IMR-90 (cell line): Measurements from ENCODE around the gene USP12. TPM values are rescaled to one million over a fixed set of nuclear protein-coding genes. Genes with fewer than 3 reads are reported as not detected.

ENCODE experiments used
- ATAC-seq: fragments of 200-7000 bp; cut with Tn5 transposase; 2 replicates; pipeline ENCODE4 v1.9.1; 2020; ENCODE audit warnings: low read depth, mild to moderate bottlenecking, moderate library complexity
- BruUV-seq: library from RNA; stranded (reverse); fragments of 400-500 nt; replicated peaks from 2 replicates; lab custom pipeline; 2021; lab: Mats Ljungman, UMichigan
- CTCF ChIA-PET: fragments of 300-600 bp; formaldehyde crosslinking; extraction: SDS; loops from one replicate; lab custom pipeline; 2021; ENCODE audit warnings: antibody characterized with exemption; lab: Yijun Ruan, JAX
- POLR2A ChIA-PET: fragments of 300-600 bp; sonication (Branson Sonifier 250); formaldehyde crosslinking; loops from one replicate; lab custom pipeline; 2022; ENCODE audit warnings: antibody characterized with exemption; ENCODE audit not compliant: unreplicated experiment; lab: Charles Lee
- DNase-seq: peaks from one replicate; pipeline ENCODE4 v3.0.0; 2013
- H2AFZ ChIP-seq: replicated peaks from 2 replicates; pipeline ENCODE3; 2013; ENCODE audit warnings: low read length, mild to moderate bottlenecking; ENCODE audit not compliant: poor library complexity
- H2AK5ac ChIP-seq: 2 replicates; pipeline ENCODE4 v1.6.1; 2013; ENCODE audit warnings: low read depth, low read length, inconsistent platforms
- H2AK9ac ChIP-seq: replicated peaks from 2 replicates; pipeline ENCODE3; 2013; ENCODE audit warnings: mild to moderate bottlenecking, low read depth, low read length, moderate library complexity; ENCODE audit not compliant: poor library complexity
- H2BK120ac ChIP-seq: 2 replicates; pipeline ENCODE4 v1.6.1; 2013; ENCODE audit warnings: low read depth, low read length, inconsistent platforms
- H2BK15ac ChIP-seq: 3 replicates; pipeline ENCODE4 v1.6.1; 2013; ENCODE audit warnings: low read depth, low read length, inconsistent platforms
- H2BK20ac ChIP-seq: 2 replicates; pipeline ENCODE4 v1.6.1; 2013; ENCODE audit warnings: low read depth, mild to moderate bottlenecking, inconsistent platforms, low read length, moderate library complexity
- H2BK5ac ChIP-seq: 2 replicates; pipeline ENCODE4 v1.6.1; 2013; ENCODE audit warnings: mild to moderate bottlenecking, low read depth, low read length, inconsistent platforms; ENCODE audit not compliant: poor library complexity, severe bottlenecking
- H3K14ac ChIP-seq: replicated peaks from 2 replicates; pipeline ENCODE4 v1.6.1; 2013; ENCODE audit warnings: low read depth, low read length, inconsistent platforms
- H3K18ac ChIP-seq: 2 replicates; pipeline ENCODE4 v1.6.1; 2013; ENCODE audit warnings: low read depth, low read length, control low read depth
- H3K23ac ChIP-seq: 2 replicates; pipeline ENCODE4 v1.6.1; 2013; ENCODE audit warnings: low read depth, low read length, inconsistent platforms
- H3K27ac ChIP-seq: 2 replicates; pipeline ENCODE4 v1.5.1; 2013; ENCODE audit warnings: mild to moderate bottlenecking, control low read depth, low read length; ENCODE audit not compliant: insufficient read depth
- H3K27me3 ChIP-seq: 2 replicates; pipeline ENCODE4 v1.6.1; 2013; ENCODE audit warnings: low read length; ENCODE audit not compliant: control insufficient read depth, insufficient read depth
- H3K36me3 ChIP-seq: 2 replicates; pipeline ENCODE4 v1.6.1; 2013; ENCODE audit warnings: low read length, mixed read lengths; ENCODE audit not compliant: control insufficient read depth, insufficient read depth
- H3K4ac ChIP-seq: 2 replicates; pipeline ENCODE4 v1.6.1; 2013; ENCODE audit warnings: low read depth, low read length, inconsistent platforms
- H3K4me1 ChIP-seq: 2 replicates; pipeline ENCODE4 v1.6.1; 2013; ENCODE audit warnings: low read length, mixed read lengths; ENCODE audit not compliant: control insufficient read depth, insufficient read depth
- H3K4me2 ChIP-seq: 2 replicates; pipeline ENCODE4 v1.6.1; 2013; ENCODE audit warnings: low read depth, mild to moderate bottlenecking, control low read depth, low read length, moderate library complexity
- H3K4me3 ChIP-seq: 2 replicates; pipeline ENCODE4 v1.5.1; 2013; ENCODE audit warnings: low read depth, mild to moderate bottlenecking, control low read depth, low read length, moderate library complexity; ENCODE audit not compliant: insufficient read depth
- H3K56ac ChIP-seq: 2 replicates; pipeline ENCODE4 v1.6.1; 2013; ENCODE audit warnings: low read length, inconsistent platforms; ENCODE audit not compliant: insufficient read depth; ENCODE audit errors: extremely low read depth
- H3K79me1 ChIP-seq, 2 experiments: 2 replicates each; pipeline ENCODE4 v1.6.1; 2013; ENCODE audit warnings: low read length in 2 of 2, inconsistent platforms in 1 of 2, low read depth in 1 of 2
- H3K9ac ChIP-seq: 2 replicates; pipeline ENCODE4 v1.6.1; 2013; ENCODE audit warnings: low read depth, low read length, control low read depth
- H3K9me1 ChIP-seq: 2 replicates; pipeline ENCODE4 v1.6.1; 2013; ENCODE audit warnings: low read length, inconsistent platforms; ENCODE audit not compliant: insufficient read depth
- H3K9me3 ChIP-seq: 2 replicates; pipeline ENCODE4 v1.6.1; 2013; ENCODE audit warnings: low read length; ENCODE audit not compliant: control insufficient read depth, insufficient read depth
- H4K20me1 ChIP-seq: 2 replicates; pipeline ENCODE4 v1.6.1; 2013; ENCODE audit warnings: low read length, inconsistent platforms; ENCODE audit not compliant: insufficient read depth
- H4K5ac ChIP-seq: 2 replicates; pipeline ENCODE4 v1.6.1; 2013; ENCODE audit warnings: mild to moderate bottlenecking, low read depth, low read length, control low read depth
- H4K8ac ChIP-seq, 2 experiments: 2 replicates each; pipeline ENCODE4 v1.6.1; 2013; ENCODE audit warnings: low read depth in 2 of 2, low read length in 2 of 2, control low read depth in 1 of 2, inconsistent platforms in 1 of 2
- H4K91ac ChIP-seq: 2 replicates; pipeline ENCODE4 v1.6.1; 2013; ENCODE audit warnings: low read depth, low read length, inconsistent platforms; ENCODE audit not compliant: insufficient read depth
- BHLHE40 ChIP-seq: fragments of 150-350 bp; IDR thresholded peaks from 2 replicates; pipeline ENCODE4 v1.6.1; 2016; ENCODE audit warnings: mild to moderate bottlenecking, low read depth, low read length
- CEBPB ChIP-seq: IDR thresholded peaks from 2 replicates; pipeline ENCODE4 v1.6.1; 2012; ENCODE audit warnings: low read depth, low read length, improper control_type of control experiment
- CHD1 ChIP-seq: IDR thresholded peaks from 2 replicates; pipeline ENCODE4 v1.6.1; 2012; ENCODE audit warnings: low read depth, low read length, improper control_type of control experiment
- CTCF ChIP-seq: conservative IDR thresholded peaks from 2 replicates; pipeline ENCODE4 v1.5.1; 2012; ENCODE audit warnings: mild to moderate bottlenecking, low read depth, low read length, improper control_type of control experiment
- ELK1 ChIP-seq: fragments of 150-350 bp; IDR thresholded peaks from 2 replicates; pipeline ENCODE4 v1.6.1; 2016; ENCODE audit warnings: low read depth, mild to moderate bottlenecking, low read length, moderate library complexity, borderline replicate concordance
- FOS ChIP-seq: fragments of 150-350 bp; IDR thresholded peaks from 2 replicates; pipeline ENCODE4 v1.6.1; 2016; ENCODE audit warnings: low read depth, low read length
- MAFK ChIP-seq: IDR thresholded peaks from 2 replicates; pipeline ENCODE4 v1.6.1; 2012; ENCODE audit warnings: low read depth, low read length, improper control_type of control experiment
- MAZ ChIP-seq: IDR thresholded peaks from 2 replicates; pipeline ENCODE4 v1.6.1; 2012; ENCODE audit warnings: low read depth, mild to moderate bottlenecking, low read length, improper control_type of control experiment, moderate library complexity, borderline replicate concordance
- MXI1 ChIP-seq: IDR thresholded peaks from 2 replicates; pipeline ENCODE4 v1.6.1; 2012; ENCODE audit warnings: low read depth, mild to moderate bottlenecking, low read length, moderate library complexity, borderline replicate concordance
- NFE2L2 ChIP-seq: fragments of 150-350 bp; IDR thresholded peaks from 2 replicates; pipeline ENCODE4 v1.6.1; 2016; ENCODE audit warnings: low read depth, mild to moderate bottlenecking, low read length
- POLR2A ChIP-seq: IDR thresholded peaks from 2 replicates; pipeline ENCODE4 v1.6.1; 2012; ENCODE audit warnings: mild to moderate bottlenecking, low read depth, low read length
- RAD21 ChIP-seq: IDR thresholded peaks from 2 replicates; pipeline ENCODE4 v1.6.1; 2012; ENCODE audit warnings: low read length, improper control_type of control experiment
- SMC3 ChIP-seq: fragments of 150-350 bp; IDR thresholded peaks from 2 replicates; pipeline ENCODE4 v1.6.1; 2016; ENCODE audit warnings: low read depth, mild to moderate bottlenecking, antibody characterized with exemption, low read length, moderate library complexity
- USF2 ChIP-seq: fragments of 150-350 bp; IDR thresholded peaks from 2 replicates; pipeline ENCODE4 v1.6.1; 2017; ENCODE audit warnings: mild to moderate bottlenecking, antibody characterized with exemption, low read length, low read depth
- WGBS, 2 experiments: methylation state at CpG; one replicate each; pipeline versions ENCODE4 v1.1.5 to v1.1.7; 2013; ENCODE audit warnings: missing lambda C conversion rate in 2 of 2; ENCODE audit not compliant: insufficient read length in 1 of 2; ENCODE audit errors: extremely low coverage in 2 of 2; 5-methylcytosine and 5-hydroxymethylcytosine counted together
- dilution Hi-C: fragments of 300-500 bp; cut with HindIII; formaldehyde crosslinking; loops from one replicate; pipeline ENCODE4 v1.14.3; 2018; ENCODE audit warnings: low sequenced_read_pairs; ENCODE audit not compliant: unreplicated experiment
- in situ Hi-C: fragments of 300-500 bp; cut with MboI; formaldehyde crosslinking; loops from 3 replicates; pipeline ENCODE4 v1.14.3; 2019; ENCODE audit warnings: low sequenced_read_pairs, inconsistent platforms, mixed read lengths
- intact Hi-C: fragments of 100-400 bp; cut with micrococcal nuclease; formaldehyde crosslinking; loops from 2 replicates; pipeline ENCODE4 v1.10.0; 2022
- polyA plus RNA-seq, 3 experiments: library from polyadenylated mRNA; depleted of rRNA; stranded (reverse); fragments of >200 nt; gene quantifications; 2 replicates each; pipeline ENCODE4 v1.2.3, GENCODE V29; 2012; ENCODE audit warnings: low replicate concordance in 1 of 3
- total RNA-seq: library from RNA; depleted of rRNA; stranded (reverse); fragments of >200 nt; gene quantifications from 2 replicates; pipeline ENCODE4 v1.2.3, GENCODE V29; 2012

Gene USP12
- total and polyA plus RNA-seq, 2 of the 4 experiments (the other 2 are of a cell fraction): 11.8 to 16.5 TPM

- intact Hi-C loops (no loop called here), dilution Hi-C loops (no loop called here)
- TF ChIP-seq POLR2A: no peak
- no peak for TF ChIP-seq MAFK
- no peak for TF ChIP-seq CTCF
- no peak for TF ChIP-seq USF2
- TF ChIP-seq ELK1: no peak
- no peak for TF ChIP-seq CEBPB
- no peak for TF ChIP-seq MAZ
- no peak for TF ChIP-seq MXI1
- TF ChIP-seq SMC3: no peak
- no peak for TF ChIP-seq FOS
- TF ChIP-seq BHLHE40: no peak
- TF ChIP-seq CHD1: no peak
- no peak for TF ChIP-seq NFE2L2
- no peak for TF ChIP-seq RAD21
These were observed 46.0 kb downstream of the USP12 start for GRCh38 chr13:27125357-27126282.

More at GRCh38 chr13:27125357-27126282, 46.0 kb downstream of the USP12 start:
- Histone ChIP-seq H4K5ac (no peak overlapping the region), H4K91ac (no peak overlapping the region), H3K9ac (no peak overlapping the region), H3K27ac (no peak overlapping the region), H2AK5ac (no peak overlapping the region), H3K79me1 (peaks cover 45 to 69% of the 10 kb centered on the region in 2 experiments), H4K8ac (no peak overlapping the region), H3K9me3 (peaks cover 3% of the 10 kb centered on the region; the same call in 1 of the 2 replicates), H2AFZ (no peak overlapping the region), H3K4me1 (peaks cover 14% of the 10 kb centered on the region), H2BK20ac (no peak overlapping the region), H3K23ac (no peak overlapping the region), H3K36me3 (0 out of 2 replicates have a peak, but pooled peaks cover 1% of the 10 kb centered on the region), H2BK5ac (no peak overlapping the region), H3K4ac (no peak overlapping the region), H3K9me1 (peaks cover 3% of the 10 kb centered on the region), H3K56ac (no peak overlapping the region), H2AK9ac (no peak overlapping the region), H3K14ac (no peak overlapping the region), H2BK120ac (no peak overlapping the region), H3K18ac (no peak overlapping the region), H3K27me3 (no peaks in the 10 kb centered on the region), H2BK15ac (no peak overlapping the region), H4K20me1 (peaks cover 47% of the 10 kb centered on the region), H3K4me2 (no peak overlapping the region), H3K4me3 (no peak overlapping the region)
- no TSS peak for BruUV-seq
- DNase-seq: no peak
- ChIA-PET CTCF (interaction anchor here (1.0 kb wide), 1 partner anchor 179 kb away, joined by 10 read pairs; no protein-coding TSS in a partner anchor), POLR2A (no interaction called here)
- ATAC-seq: no peak
- in situ Hi-C loops: no loop called here
- WGBS, 2 experiments: 95% methylated on average over 6 of the region's 23 CpGs; no CpG with 5 or more reads in 1 of the 2 experiments
